Endothelial cell of umbilical vein (primary cell): Measurements from ENCODE around the gene RPA4. TPM values are rescaled to one million over a fixed set of nuclear protein-coding genes. Genes with fewer than 3 reads are reported as not detected.
A peak's percentile ranks its signal among the peaks of the same experiment; 100 is the strongest.

Experiments used
- Bru-seq: library from RNA; stranded (reverse); fragments of 400-500 nt; gene quantifications from one replicate; lab custom pipeline; 2021; lab: Mats Ljungman, UMichigan
- BruChase-seq, 2 experiments: library from RNA; stranded (reverse); fragments of 400-500 nt; gene quantifications; one replicate each; lab custom pipeline; 2021; lab: Mats Ljungman, UMichigan
- BruUV-seq: library from RNA; stranded (reverse); fragments of 400-500 nt; replicated peaks from 2 replicates; lab custom pipeline; 2021; lab: Mats Ljungman, UMichigan
- CTCF ChIA-PET: fragments of 300-600, 350-600 bp; sonication (Branson Sonifier 250); formaldehyde crosslinking; loops from one replicate; lab custom pipeline; 2021; ENCODE audit warnings: antibody characterized with exemption, inconsistent platforms; lab: Charles Lee
- POLR2A ChIA-PET: fragments of 300-600, 350-600 bp; sonication (Branson Sonifier 250); formaldehyde crosslinking; loops from one replicate; lab custom pipeline; 2021; ENCODE audit warnings: antibody characterized with exemption, inconsistent platforms; lab: Charles Lee
- DNase-seq: peaks from one replicate; pipeline ENCODE4 v3.0.0-alpha.2; 2011; ENCODE audit warnings: low read depth, low spot score
- FAIRE-seq: peaks from 2 replicates; lab custom pipeline; 2011; peaks lifted over from hg19 to GRCh38; lab: Jason Lieb, UNC
- H2AFZ ChIP-seq: 2 replicates; pipeline ENCODE4 v1.6.0; 2012; ENCODE audit warnings: low read depth, low read length, control low read depth, inconsistent platforms
- H3K27ac ChIP-seq: 2 replicates; pipeline ENCODE4 v1.5.1; 2011; ENCODE audit warnings: low read depth, mild to moderate bottlenecking, control low read depth, low read length, moderate library complexity; ENCODE audit not compliant: insufficient read depth
- H3K27me3 ChIP-seq, 2 experiments: 2 replicates each; pipeline versions ENCODE4 v1.6.0 to v1.6.1; 2011; ENCODE audit warnings: low read length in 2 of 2, mixed read lengths in 1 of 2; ENCODE audit not compliant: control insufficient read depth in 2 of 2, insufficient read depth in 2 of 2
- H3K36me3 ChIP-seq, 2 experiments: 2 replicates in 1 of 2; 3 replicates in 1 of 2; pipeline ENCODE4 v1.5.1; 2011; ENCODE audit warnings: low read length in 2 of 2, mild to moderate bottlenecking in 1 of 2, moderate library complexity in 1 of 2; ENCODE audit not compliant: control insufficient read depth in 2 of 2, insufficient read depth in 2 of 2; ENCODE audit errors: extremely low read depth in 1 of 2
- H3K4me1 ChIP-seq: 3 replicates; pipeline ENCODE4 v1.5.1; 2011; ENCODE audit warnings: mild to moderate bottlenecking, low read length; ENCODE audit not compliant: control insufficient read depth, insufficient read depth; ENCODE audit errors: extremely low read depth
- H3K4me2 ChIP-seq: 2 replicates; pipeline ENCODE4 v1.6.1; 2011; ENCODE audit warnings: low read length, control low read depth, mixed read lengths; ENCODE audit not compliant: insufficient read depth
- H3K4me3 ChIP-seq, 3 experiments: fragments of 200-600 bp in 1 of 3; sonication (generic), shearing (Covaris generic) in 1 of 3; replicated peaks in 1 of 3; 2 replicates each; pipeline ENCODE4 v1.5.1; 2011 to 2016; ENCODE audit warnings: control low read depth in 3 of 3, low read length in 3 of 3, mild to moderate bottlenecking in 2 of 3, inconsistent platforms in 1 of 3, low read depth in 1 of 3, moderate library complexity in 1 of 3; ENCODE audit not compliant: insufficient read depth in 1 of 3
- H3K79me2 ChIP-seq: 2 replicates; pipeline ENCODE4 v1.6.0; 2012; ENCODE audit warnings: low read length, inconsistent platforms; ENCODE audit not compliant: control insufficient read depth, insufficient read depth
- H3K9ac ChIP-seq: replicated peaks from 2 replicates; pipeline ENCODE3; 2011; ENCODE audit warnings: low read length, control low read depth; ENCODE audit not compliant: insufficient read depth; ENCODE audit errors: extremely low read depth
- H3K9me1 ChIP-seq: replicated peaks from 3 replicates; pipeline ENCODE4 v1.6.0; 2011; ENCODE audit warnings: mild to moderate bottlenecking, low read length; ENCODE audit not compliant: control insufficient read depth, insufficient read depth; ENCODE audit errors: extremely low read depth
- H3K9me3 ChIP-seq: replicated peaks from 2 replicates; pipeline ENCODE4 v1.5.1; 2012; ENCODE audit warnings: low read length, inconsistent platforms; ENCODE audit not compliant: control insufficient read depth, insufficient read depth
- H4K20me1 ChIP-seq: replicated peaks from 2 replicates; pipeline ENCODE3; 2011; ENCODE audit warnings: mild to moderate bottlenecking, low read length; ENCODE audit not compliant: control insufficient read depth, insufficient read depth; ENCODE audit errors: extremely low read depth
- CTCF ChIP-seq, 2 donors: IDR thresholded peaks; 1 replicate in 1 of 2; 2 replicates in 1 of 2; pipeline ENCODE4 v1.5.1; 2011; ENCODE audit warnings: low read length in 2 of 2, mild to moderate bottlenecking in 2 of 2, moderate library complexity in 2 of 2, control low read depth in 1 of 2, inconsistent platforms in 1 of 2, low read depth in 1 of 2; ENCODE audit not compliant: insufficient read depth in 1 of 2; ENCODE audit errors: extremely low read depth in 1 of 2
- EZH2 ChIP-seq: IDR thresholded peaks from 2 replicates; pipeline ENCODE4 v1.6.1; 2012; ENCODE audit warnings: borderline replicate concordance, low read depth, mild to moderate bottlenecking, moderate library complexity, low read length, inconsistent platforms; ENCODE audit not compliant: severe bottlenecking
- FOS ChIP-seq: IDR thresholded peaks from 2 replicates; pipeline ENCODE4 v1.6.1; 2011; ENCODE audit warnings: mild to moderate bottlenecking, low read length, moderate library complexity, borderline replicate concordance; ENCODE audit not compliant: insufficient read depth
- GATA2 ChIP-seq: IDR thresholded peaks from 2 replicates; pipeline ENCODE4 v1.7.0; 2011; ENCODE audit warnings: low read depth, mild to moderate bottlenecking, moderate library complexity, mixed read lengths, low read length; ENCODE audit not compliant: insufficient read length, insufficient read depth
- JUN ChIP-seq: IDR thresholded peaks from 2 replicates; pipeline ENCODE4 v1.6.1; 2011; ENCODE audit warnings: borderline replicate concordance, low read depth; ENCODE audit not compliant: insufficient read length, insufficient read depth
- MAX ChIP-seq: IDR thresholded peaks from 2 replicates; pipeline ENCODE4 v1.6.1; 2011; ENCODE audit not compliant: insufficient read depth, insufficient read length
- MYC ChIP-seq: IDR thresholded peaks from one replicate; pipeline ENCODE4 v1.6.1; 2011; ENCODE audit warnings: mild to moderate bottlenecking, low read depth, low read length
- POLR2A ChIP-seq: IDR thresholded peaks from 2 replicates; pipeline ENCODE4 v1.6.1; 2012; ENCODE audit warnings: low read depth, mild to moderate bottlenecking, control low read depth, low read length
- POLR2AphosphoS5 ChIP-seq: IDR thresholded peaks from 2 replicates; pipeline ENCODE4 v1.6.1; 2012; ENCODE audit warnings: low read depth, mild to moderate bottlenecking, control low read depth, low read length, moderate library complexity; ENCODE audit not compliant: insufficient read depth
- dilution Hi-C: fragments of 300-500 bp; cut with MboI; formaldehyde crosslinking; loops from one replicate; pipeline ENCODE4 v1.15.0; 2019; ENCODE audit warnings: low sequenced_read_pairs; ENCODE audit not compliant: extremely low pct_ligation_motif_present
- intact Hi-C: fragments of 100-400 bp; cut with micrococcal nuclease; formaldehyde crosslinking; loops from one replicate; pipeline ENCODE4 v1.10.0; 2022
- long read RNA-seq: library from polyadenylated mRNA; stranded (forward); transcript quantifications from one replicate; pipeline ENCODE4 v2.0.0, GENCODE V29; 2021
- polyA minus RNA-seq, 3 experiments: library from RNA; depleted of rRNA, polyadenylated mRNA; stranded (reverse); fragments of >200 nt; gene quantifications; 1 replicate in 1 of 3; 2 replicates in 2 of 3; pipeline ENCODE4 v1.2.3, GENCODE V29; 2011
- polyA plus RNA-seq, 4 experiments: library from polyadenylated mRNA; depleted of rRNA in 3 of 4; stranded (reverse) in 3 of 4; unstranded in 1 of 4; fragments of >200 nt; gene quantifications; 2 replicates each; pipeline versions ENCODE4 v1.2.1 to v1.2.3, GENCODE V29; 2011 to 2012; ENCODE audit warnings: missing spikeins in 1 of 4
- total RNA-seq: library from RNA; stranded (reverse); gene quantifications from 2 replicates; pipeline ENCODE4 v1.2.3, GENCODE V29; 2021

RPA4 gene
- 2.1 and 2.3 TPM in 2 replicates for total RNA-seq
- polyA plus RNA-seq = 0.32 and 0.40 TPM in 2 replicates
- 0.14 and 0.17 TPM in 2 replicates for polyA plus RNA-seq (2011; cell fraction: cytosol; rRNA removed)
- polyA plus RNA-seq (2011; cell fraction: nucleus; rRNA removed) = 2.5 and 3.7 TPM in 2 replicates
- polyA plus RNA-seq (2012) = 0.30 and 0.50 TPM in 2 replicates
- 5.5 and 5.8 TPM in 2 replicates for polyA minus RNA-seq
- polyA minus RNA-seq (2011; cell fraction: cytosol; rRNA and poly(A)+ RNA removed) = not detected
- 14.8 and 16.7 TPM in 2 replicates for polyA minus RNA-seq (2011; cell fraction: nucleus; rRNA and poly(A)+ RNA removed)
- percentile 79 among the genes with signal in this experiment for Bru-seq, nascent RNA
- percentile 57 among the genes with signal in this experiment for BruChase-seq, experiment 1, labeled RNA remaining after a 6-hour chase
- BruChase-seq, experiment 2, labeled RNA remaining after a 2-hour chase = percentile 59 among the genes with signal in this experiment
- long read RNA-seq, partial matches to known transcripts = 0 of 1 reads
- long read RNA-seq, other reads (novel, unspliced or antisense) = 0 of 1 reads

DNA sequence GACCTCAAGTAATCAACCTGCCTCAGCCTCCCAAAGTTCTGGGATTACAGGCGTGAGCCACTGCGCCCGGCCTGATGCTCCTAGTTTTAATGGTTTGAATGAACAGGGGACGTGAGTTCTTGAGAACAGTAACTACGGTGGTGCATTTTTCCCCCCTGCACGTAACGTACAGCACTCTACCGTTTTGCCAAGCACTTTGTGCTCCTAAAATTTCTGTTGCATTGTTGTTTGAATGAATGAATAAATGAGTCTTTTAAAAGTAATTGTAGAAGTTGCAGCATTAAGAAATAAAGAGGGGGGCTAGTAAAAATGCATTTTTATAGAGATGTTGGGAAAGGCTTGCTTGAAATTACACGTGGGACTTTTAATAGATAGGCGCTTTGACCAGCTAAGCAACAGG, at the start of gene RPA4:
Gene RPA4, plus strand, starts transcription at position 301 of the 400 bp plus-strand sequence. CDS start 403 bp downstream, outside the sequence.
- no peaks in the 10 kb centered on the region for H3K36me3 ChIP-seq
- H3K4me3 ChIP-seq = no peak within 1 kb of the TSS
- H3K9ac ChIP-seq = no peak within 1 kb of the TSS
- no peak for TF ChIP-seq JUN
- TF ChIP-seq POLR2A = no peak
- no peak for TF ChIP-seq EZH2
- TF ChIP-seq POLR2AphosphoS5 = no peak
- TF ChIP-seq FOS = no peak
- no peak for TF ChIP-seq MYC
- TF ChIP-seq GATA2 = no peak
- TF ChIP-seq MAX = no peak
- TF ChIP-seq CTCF (IDR thresholded peaks at IDR 0.05; ENCODE audit: extremely low read depth in 1 of 2, insufficient read depth in 1 of 2, low read depth in 1 of 2, low read length in 2 of 2) = no peak
- H3K4me2 ChIP-seq = no peak within 1 kb of the TSS
- no peaks in the 10 kb centered on the region for H3K4me1 ChIP-seq
- ChIA-PET CTCF (no interaction called here), POLR2A (no interaction called here)
- H4K20me1 ChIP-seq = no peaks in the 10 kb centered on the region
- dilution Hi-C loops = no loop called here
- no TSS peak for BruUV-seq
- FAIRE-seq (no peak), DNase-seq (no peak)
- H2AFZ ChIP-seq = no peak within 1 kb of the TSS
- no peaks in the 10 kb centered on the region for H3K9me3 ChIP-seq
- no peaks in the 10 kb centered on the region for H3K9me1 ChIP-seq
- intact Hi-C loops = no loop called here
- no peak within 1 kb of the TSS for H3K27ac ChIP-seq
- no peaks in the 10 kb centered on the region for H3K27me3 ChIP-seq
- H3K79me2 ChIP-seq = peaks cover 2% of the 10 kb centered on the region
